ENCODE results near the gene CNIH3.
"Not testable (repeated sequence)": the region's sequence is repeated elsewhere in the genome, so short reads cannot be mapped to it uniquely, and the experiment has no call there.

CNIH3 gene

GRCh38 chr1:224643653-224644052, 27.5 kb downstream of the CNIH3 start:
- no peak for DNase-seq (ENCODE audit: low read depth)

- DNase-seq (ENCODE audit: low read depth): peak; percentile 30
Observed at GRCh38 chr1:224644553-224645154, 28.5 kb downstream of the CNIH3 start.

- no peak for DNase-seq (ENCODE audit: low read depth)
Observed at GRCh38 chr1:224647449-224647848, 31.3 kb downstream of the CNIH3 start.

- no peak for DNase-seq (ENCODE audit: low read depth)
Observed at GRCh38 chr1:224650290-224650689, 34.2 kb downstream of the CNIH3 start.

- no peak for DNase-seq (ENCODE audit: low read depth)
Observed at GRCh38 chr1:224651188-224651587, 35.1 kb downstream of the CNIH3 start.

GRCh38 chr1:224656392-224656791, 40.3 kb downstream of the CNIH3 start:
- DNase-seq (ENCODE audit: low read depth): no peak

GRCh38 chr1:224660074-224660473, 44.0 kb downstream of the CNIH3 start:
- DNase-seq (ENCODE audit: low read depth): no peak

GRCh38 chr1:224662870-224663269, 46.8 kb downstream of the CNIH3 start:
- no peak for DNase-seq (ENCODE audit: low read depth)

- DNase-seq (ENCODE audit: low read depth): no peak
Observed at GRCh38 chr1:224665016-224665415, 48.9 kb downstream of the CNIH3 start.

GRCh38 chr1:224666078-224666477, 50.0 kb downstream of the CNIH3 start:
- no peak for DNase-seq (ENCODE audit: low read depth)

GRCh38 chr1:224666913-224667312, 50.8 kb downstream of the CNIH3 start:
- DNase-seq (ENCODE audit: low read depth): no peak

GRCh38 chr1:224668984-224669383, 52.9 kb downstream of the CNIH3 start:
- DNase-seq (ENCODE audit: low read depth): no peak

GRCh38 chr1:224669403-224669802, 53.3 kb downstream of the CNIH3 start:
- DNase-seq (ENCODE audit: low read depth): no peak

GRCh38 chr1:224670506-224670905, 54.4 kb downstream of the CNIH3 start:
- no peak for DNase-seq (ENCODE audit: low read depth)

- DNase-seq (ENCODE audit: low read depth): no peak
Observed at GRCh38 chr1:224671076-224671475, 55.0 kb downstream of the CNIH3 start.

GRCh38 chr1:224673141-224673540, 57.0 kb downstream of the CNIH3 start:
- no peak for DNase-seq (ENCODE audit: low read depth)

- DNase-seq (ENCODE audit: low read depth): no peak
Observed at GRCh38 chr1:224675590-224675989, 59.5 kb downstream of the CNIH3 start.

- no peak for DNase-seq (ENCODE audit: low read depth)
Observed at GRCh38 chr1:224676551-224676950, 60.4 kb downstream of the CNIH3 start.

- DNase-seq (ENCODE audit: low read depth): no peak
Observed at GRCh38 chr1:224678168-224678567, 62.1 kb downstream of the CNIH3 start.

- DNase-seq (ENCODE audit: low read depth): no peak
Observed at GRCh38 chr1:224679606-224680005, 63.5 kb downstream of the CNIH3 start.

- no peak for DNase-seq (ENCODE audit: low read depth)
Observed at GRCh38 chr1:224681816-224682215, 65.7 kb downstream of the CNIH3 start.

- DNase-seq (ENCODE audit: low read depth): no peak
Observed at GRCh38 chr1:224683936-224684335, 67.8 kb downstream of the CNIH3 start.

GRCh38 chr1:224684979-224685425, 68.9 kb downstream of the CNIH3 start:
- DNase-seq (ENCODE audit: low read depth): no peak

GRCh38 chr1:224686140-224686539, 70.0 kb downstream of the CNIH3 start:
- DNase-seq (ENCODE audit: low read depth): not testable (repeated sequence)

GRCh38 chr1:224687465-224687864, 71.3 kb downstream of the CNIH3 start:
- no peak for DNase-seq (ENCODE audit: low read depth)
